ENCODE data around the gene APC.

APC gene

DNA sequence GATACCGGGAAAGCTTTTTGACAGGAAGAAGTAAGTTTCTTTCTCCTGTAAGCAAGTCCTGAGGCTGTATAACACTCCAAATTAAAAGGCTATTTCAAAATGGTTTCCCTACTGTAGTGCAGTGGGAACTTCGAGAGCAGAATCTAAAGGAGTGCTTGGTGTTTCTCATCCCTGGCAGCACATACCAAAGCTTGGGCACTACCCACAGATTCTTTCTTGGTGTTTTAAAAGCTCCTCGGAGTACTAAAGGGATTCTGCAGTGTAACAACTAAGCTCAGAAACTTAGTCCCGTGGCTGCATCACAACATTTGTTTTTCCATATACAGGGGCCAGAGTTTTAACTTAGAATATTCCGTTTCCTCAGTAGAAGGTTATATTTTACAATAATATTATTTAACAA, 5.6 kb upstream of the APC start:
- Mint-ChIP-seq H3K27ac (no peak overlapping the region), H3K4me1 (ENCODE audit: low read depth in 2 of 2) (peaks cover 13 to 25% of the 10 kb centered on the region in 2 donors), H3K9me3 (no peaks in the 10 kb centered on the region), H3K27me3 (no peaks in the 10 kb centered on the region), H3K4me3 (no peak overlapping the region), H3K36me3 (ENCODE audit: insufficient read depth) (no peaks in the 10 kb centered on the region)
- ATAC-seq (replicated peaks), result no peak
- no peak for DNase-seq

DNA sequence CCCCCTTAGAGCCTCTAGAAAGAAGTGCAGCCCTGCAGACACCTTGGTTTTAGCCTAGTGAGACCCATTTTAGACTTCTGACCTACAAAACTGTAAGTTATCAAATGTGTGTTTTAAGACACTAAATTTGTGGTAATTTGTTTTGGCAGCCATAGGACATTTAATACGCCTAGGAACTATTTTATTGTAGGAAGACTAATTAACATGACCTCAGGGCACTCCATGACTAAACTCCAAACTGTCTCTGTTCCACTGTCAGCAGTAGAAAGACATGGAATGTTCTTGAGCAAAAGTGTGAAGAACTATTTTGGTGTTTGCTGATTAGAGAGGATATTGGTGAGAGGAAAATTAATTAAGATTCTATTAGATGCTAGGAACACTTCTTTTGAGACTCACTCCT, 4.1 kb upstream of the APC start:
- no peak overlapping the region for H3K4me3 Mint-ChIP-seq
- DNase-seq (no peak), ATAC-seq (replicated peaks) (no peak)
- H3K36me3 Mint-ChIP-seq (ENCODE audit: insufficient read depth), result peaks cover 4% of the 10 kb centered on the region
- peak overlapping the region in 1 of 2 donors; percentile 15 for H3K27ac Mint-ChIP-seq
- no peaks in the 10 kb centered on the region for H3K27me3 Mint-ChIP-seq
- H3K9me3 Mint-ChIP-seq, result no peaks in the 10 kb centered on the region
- H3K4me1 Mint-ChIP-seq (ENCODE audit: low read depth in 2 of 2), result peaks cover 20 to 36% of the 10 kb centered on the region in 2 donors

DNA sequence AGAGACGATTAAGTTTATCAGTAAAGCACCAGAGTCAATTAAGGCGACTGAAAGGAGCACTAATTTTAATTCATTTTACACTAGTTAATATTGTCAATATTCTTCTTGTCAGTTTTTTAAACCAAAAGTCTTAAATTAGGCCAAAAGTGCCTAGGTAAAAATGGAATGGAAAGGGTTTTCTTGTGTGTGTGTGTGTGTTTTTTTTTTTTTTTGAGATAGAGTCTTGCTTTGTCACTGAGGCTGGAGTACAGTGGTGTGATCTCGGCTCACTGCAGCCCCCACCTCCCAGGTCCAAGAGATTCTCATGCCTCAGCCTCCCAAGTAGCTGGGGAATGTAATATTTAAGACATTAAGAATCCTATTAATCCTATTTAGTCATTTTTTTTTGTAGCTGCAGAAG, 3.1 kb upstream of the APC start:
- DNase-seq (no peak), ATAC-seq (replicated peaks) (no peak)
- Mint-ChIP-seq H3K27me3 (no peaks in the 10 kb centered on the region), H3K36me3 (ENCODE audit: insufficient read depth) (peaks cover 4% of the 10 kb centered on the region), H3K27ac (no peak overlapping the region), H3K9me3 (no peaks in the 10 kb centered on the region), H3K4me3 (no peak overlapping the region), H3K4me1 (ENCODE audit: low read depth in 2 of 2) (peaks cover 14 to 28% of the 10 kb centered on the region in 2 donors)

DNA sequence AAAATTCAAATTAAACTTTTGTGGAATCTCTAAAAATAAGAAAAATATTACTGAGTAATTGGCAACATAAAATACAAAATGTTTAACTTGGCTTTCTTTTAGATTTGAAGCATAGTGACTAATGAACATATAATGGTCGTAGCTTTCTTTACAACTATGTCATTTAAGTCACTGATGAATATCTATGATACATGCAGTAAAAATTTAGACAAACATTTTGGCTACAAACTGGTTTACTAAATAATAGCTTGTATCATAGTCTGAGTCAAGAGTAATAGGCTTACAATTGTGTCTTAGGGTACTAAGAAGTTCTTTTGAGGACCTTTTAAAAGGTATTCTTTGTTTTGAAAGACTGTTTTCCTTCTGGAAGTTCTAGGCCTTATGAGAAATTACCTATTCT, 2.0 kb upstream of the APC start:
- Mint-ChIP-seq H3K4me3 (no peak overlapping the region), H3K27ac (no peak overlapping the region), H3K4me1 (ENCODE audit: low read depth in 2 of 2) (peaks cover 14 to 28% of the 10 kb centered on the region in 2 donors), H3K36me3 (ENCODE audit: insufficient read depth) (peaks cover 5% of the 10 kb centered on the region), H3K9me3 (no peaks in the 10 kb centered on the region), H3K27me3 (no peaks in the 10 kb centered on the region)
- DNase-seq, result no peak
- no peak for ATAC-seq (replicated peaks)

DNA sequence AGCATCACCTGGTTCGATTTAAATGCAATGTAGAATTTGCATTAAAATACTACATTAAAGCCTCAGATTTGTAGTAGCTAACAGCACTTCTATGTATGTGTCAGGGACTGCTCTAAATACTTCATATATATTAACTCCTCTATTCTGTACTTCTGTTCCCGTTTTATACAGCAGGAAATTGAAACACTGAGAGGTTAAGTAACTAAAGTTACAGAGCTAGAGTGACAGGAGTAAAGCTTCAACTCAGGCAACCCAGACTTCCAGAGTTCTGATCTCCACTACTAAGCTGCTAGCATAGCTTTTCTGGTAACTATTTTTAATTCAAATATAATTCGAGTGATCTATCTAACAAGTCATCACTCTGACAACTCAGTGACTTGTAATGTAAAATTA, 619 bp upstream of the APC start:
- Mint-ChIP-seq H3K27ac (peak overlapping the region; percentile 87), H3K4me1 (ENCODE audit: low read depth in 2 of 2) (peaks cover 14 to 29% of the 10 kb centered on the region in 2 donors), H3K4me3 (peak overlapping the region; percentile 92), H3K9me3 (no peaks in the 10 kb centered on the region), H3K27me3 (no peaks in the 10 kb centered on the region), H3K36me3 (ENCODE audit: insufficient read depth) (peaks cover 9% of the 10 kb centered on the region)
- DNase-seq, result no peak
- ATAC-seq (replicated peaks), result no peak

DNA sequence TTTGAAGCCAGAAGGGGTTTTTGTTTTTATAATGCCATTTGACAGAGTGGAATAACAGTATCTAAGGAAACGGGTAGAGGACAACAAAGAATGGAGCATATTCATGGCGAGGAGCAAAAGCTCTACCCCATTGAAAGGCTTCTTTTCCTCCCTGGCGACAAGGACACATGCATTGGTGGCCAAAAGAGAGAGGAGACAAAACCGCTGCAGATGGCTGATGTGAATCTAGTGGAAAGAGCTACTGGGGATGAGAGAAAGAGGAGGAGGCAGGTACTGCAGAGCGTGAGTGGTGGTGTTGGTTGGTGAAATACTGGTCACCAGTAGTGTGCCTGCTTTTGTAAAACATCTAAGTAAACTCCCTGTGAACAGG, 491 bp downstream of the APC start:
- no peaks in the 10 kb centered on the region for H3K27me3 Mint-ChIP-seq
- H3K9me3 Mint-ChIP-seq, result no peaks in the 10 kb centered on the region
- DNase-seq, result no peak
- peak overlapping the region; percentile 92 for H3K4me3 Mint-ChIP-seq
- H3K27ac Mint-ChIP-seq, result peak overlapping the region; percentile 87
- H3K4me1 Mint-ChIP-seq (ENCODE audit: low read depth in 2 of 2), result peaks cover 17 to 29% of the 10 kb centered on the region in 2 donors
- no peak for ATAC-seq (replicated peaks)
- H3K36me3 Mint-ChIP-seq (ENCODE audit: insufficient read depth), result peaks cover 9% of the 10 kb centered on the region

DNA sequence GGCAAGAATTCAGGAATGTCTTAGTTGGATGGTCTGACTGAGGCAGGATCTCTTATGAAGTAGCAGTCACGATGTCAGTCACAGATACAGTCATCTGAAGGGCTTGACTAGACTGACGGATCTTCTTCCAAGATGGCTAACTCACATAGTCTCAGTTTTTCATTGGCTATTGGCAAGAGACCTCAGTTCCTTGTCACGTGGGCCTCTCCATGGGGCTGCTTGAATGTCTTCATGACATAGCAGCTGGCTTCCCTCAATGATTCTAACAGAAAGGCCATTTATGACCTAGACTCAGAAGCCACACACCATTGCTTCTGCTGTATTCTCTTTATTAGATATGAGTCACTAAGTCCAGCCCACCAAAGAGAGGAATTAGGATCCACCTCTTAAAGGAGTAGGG, 4.7 kb downstream of the APC start:
- H3K27ac Mint-ChIP-seq, result no peak overlapping the region

DNA sequence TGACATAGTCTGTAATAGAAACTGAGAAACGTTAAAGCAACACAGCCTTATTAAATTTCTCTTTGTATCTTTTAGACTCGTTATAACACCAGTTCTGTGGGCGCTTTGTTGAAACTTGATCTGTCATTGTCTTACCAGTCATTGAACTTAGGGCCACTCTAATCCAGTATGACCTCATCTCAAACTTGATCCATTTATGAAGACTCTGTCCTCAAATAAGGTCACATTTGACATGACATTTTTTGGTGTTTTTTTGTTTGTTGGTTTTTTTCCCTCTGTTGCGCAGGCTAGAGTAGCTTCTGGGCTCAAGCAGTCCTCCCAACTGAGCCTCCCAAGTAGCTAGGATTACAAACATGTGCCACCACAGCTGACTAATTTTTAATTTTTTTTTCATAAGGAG, 5.9 kb downstream of the APC start:
- H3K36me3 Mint-ChIP-seq (ENCODE audit: insufficient read depth), result peaks cover 6% of the 10 kb centered on the region
- no peaks in the 10 kb centered on the region for H3K27me3 Mint-ChIP-seq
- no peak overlapping the region for H3K4me3 Mint-ChIP-seq
- ATAC-seq (replicated peaks), result no peak
- DNase-seq, result no peak
- H3K4me1 Mint-ChIP-seq (ENCODE audit: low read depth in 2 of 2), result peaks cover 9 to 27% of the 10 kb centered on the region in 2 donors
- no peaks in the 10 kb centered on the region for H3K9me3 Mint-ChIP-seq
- no peak overlapping the region for H3K27ac Mint-ChIP-seq

More for the DNA sequence above, 4.7 kb downstream of the APC start:
- no peak overlapping the region for H3K4me3 Mint-ChIP-seq
- H3K27me3 Mint-ChIP-seq, result no peaks in the 10 kb centered on the region
- DNase-seq, result no peak
- peaks cover 16 to 30% of the 10 kb centered on the region in 2 donors for H3K4me1 Mint-ChIP-seq (ENCODE audit: low read depth in 2 of 2)
- H3K9me3 Mint-ChIP-seq, result no peaks in the 10 kb centered on the region
- ATAC-seq (replicated peaks), result no peak
- peaks cover 9% of the 10 kb centered on the region for H3K36me3 Mint-ChIP-seq (ENCODE audit: insufficient read depth)

DNA sequence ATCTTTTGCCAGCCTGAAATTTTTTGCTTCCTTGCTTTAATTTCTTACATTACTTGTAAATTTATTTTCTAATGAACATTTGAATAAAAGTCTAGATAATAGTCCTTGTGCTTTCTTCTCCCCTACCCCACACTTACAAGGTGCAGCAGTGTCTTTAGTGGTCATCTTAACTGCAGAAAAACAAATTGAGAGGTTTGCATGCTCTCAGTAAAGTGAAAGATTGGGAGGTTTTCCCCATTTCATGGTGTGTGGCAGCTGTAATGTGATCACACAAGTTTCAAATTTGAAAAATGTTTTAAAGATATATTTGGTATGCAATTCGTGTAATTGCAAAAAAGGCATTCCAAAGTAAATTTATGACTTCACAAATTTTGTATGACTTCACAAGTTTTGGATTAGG, 14.7 kb downstream of the APC start:
- ATAC-seq (replicated peaks), result no peak

DNA sequence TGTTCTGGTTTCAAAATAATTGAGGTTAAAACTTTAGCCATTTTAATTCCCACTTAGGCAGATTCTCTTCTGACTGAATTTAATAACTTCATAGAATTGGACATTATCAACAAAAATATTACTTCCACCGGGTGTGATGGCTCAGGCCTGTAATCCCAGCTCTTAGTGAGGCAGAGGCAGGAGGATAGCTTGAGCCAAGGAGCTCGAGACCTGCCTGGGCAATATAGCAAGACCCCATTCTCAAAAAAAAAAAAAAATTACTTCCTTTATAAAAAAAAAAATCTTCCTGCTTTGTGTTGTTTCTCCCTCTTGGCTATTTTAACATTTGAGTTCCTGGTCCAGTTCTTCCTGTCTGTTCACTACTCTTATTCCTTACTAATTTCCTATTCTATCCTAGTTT, 18.0 kb downstream of the APC start:
- no peak for ATAC-seq (replicated peaks)
- H3K27me3 Mint-ChIP-seq, result no peaks in the 10 kb centered on the region
- peaks cover 4% of the 10 kb centered on the region for H3K36me3 Mint-ChIP-seq (ENCODE audit: insufficient read depth)
- peak overlapping the region in 1 of 2 donors; percentile 61 for H3K27ac Mint-ChIP-seq
- H3K4me1 Mint-ChIP-seq (ENCODE audit: low read depth in 2 of 2), result peaks cover 0 to 14% of the 10 kb centered on the region in 2 donors
- H3K4me3 Mint-ChIP-seq, result no peak overlapping the region
- DNase-seq, result no peak
- H3K9me3 Mint-ChIP-seq, result no peaks in the 10 kb centered on the region

More for the DNA sequence above, 14.7 kb downstream of the APC start:
- H3K27ac Mint-ChIP-seq, result no peak overlapping the region
- H3K4me3 Mint-ChIP-seq, result no peak overlapping the region
- H3K36me3 Mint-ChIP-seq (ENCODE audit: insufficient read depth), result peaks cover 2% of the 10 kb centered on the region
- H3K4me1 Mint-ChIP-seq (ENCODE audit: low read depth in 2 of 2), result peaks cover 1 to 25% of the 10 kb centered on the region in 2 donors
- no peak for DNase-seq
- no peaks in the 10 kb centered on the region for H3K9me3 Mint-ChIP-seq
- no peaks in the 10 kb centered on the region for H3K27me3 Mint-ChIP-seq

DNA sequence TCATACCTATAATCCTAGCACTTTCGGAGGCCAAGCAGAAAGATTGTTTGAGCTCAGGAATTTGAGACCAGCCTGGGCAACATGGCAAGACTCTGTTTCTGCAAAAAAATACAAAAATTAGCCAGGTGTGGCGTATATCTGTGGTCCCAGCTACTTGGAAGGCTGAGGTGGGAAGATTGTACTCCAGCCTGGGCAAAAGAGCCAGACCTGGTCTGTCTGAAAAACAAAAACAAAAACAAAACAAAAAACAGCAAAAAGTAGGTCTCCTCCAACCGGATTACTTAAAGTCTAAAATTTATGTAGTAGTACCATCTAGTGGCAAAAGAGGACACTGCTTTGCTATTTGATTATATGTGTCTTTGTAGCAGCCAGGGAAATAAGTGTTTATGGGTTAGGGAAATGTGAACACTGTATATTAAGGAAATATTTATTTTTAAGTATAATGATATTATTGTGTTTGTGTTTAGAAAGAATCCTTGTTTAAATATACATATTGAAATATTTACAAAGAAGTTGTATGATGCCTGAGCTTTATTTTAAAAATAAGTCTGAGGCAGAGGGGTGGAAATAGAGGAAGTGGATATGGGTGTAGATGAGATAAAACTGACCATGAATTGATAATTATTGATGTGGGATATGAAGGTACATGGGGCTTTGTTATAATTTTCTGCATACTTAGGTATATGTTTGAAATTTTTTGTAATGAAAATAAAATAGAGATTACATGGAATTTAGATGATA, 20.0 kb downstream of the APC start:
- no peaks in the 10 kb centered on the region for H3K27me3 Mint-ChIP-seq
- peak overlapping the region in 1 of 2 donors; percentile 38 for H3K4me3 Mint-ChIP-seq
- ATAC-seq (replicated peaks) (peak; percentile 92), DNase-seq (peak in 1 of 3 experiments; percentile 3)
- H3K27ac Mint-ChIP-seq, result peak overlapping the region in 1 of 2 donors; percentile 72
- H3K4me1 Mint-ChIP-seq (ENCODE audit: low read depth in 2 of 2), result peaks cover 3 to 12% of the 10 kb centered on the region in 2 donors
- no peaks in the 10 kb centered on the region for H3K9me3 Mint-ChIP-seq
- H3K36me3 Mint-ChIP-seq (ENCODE audit: insufficient read depth), result peaks cover 8% of the 10 kb centered on the region

DNA sequence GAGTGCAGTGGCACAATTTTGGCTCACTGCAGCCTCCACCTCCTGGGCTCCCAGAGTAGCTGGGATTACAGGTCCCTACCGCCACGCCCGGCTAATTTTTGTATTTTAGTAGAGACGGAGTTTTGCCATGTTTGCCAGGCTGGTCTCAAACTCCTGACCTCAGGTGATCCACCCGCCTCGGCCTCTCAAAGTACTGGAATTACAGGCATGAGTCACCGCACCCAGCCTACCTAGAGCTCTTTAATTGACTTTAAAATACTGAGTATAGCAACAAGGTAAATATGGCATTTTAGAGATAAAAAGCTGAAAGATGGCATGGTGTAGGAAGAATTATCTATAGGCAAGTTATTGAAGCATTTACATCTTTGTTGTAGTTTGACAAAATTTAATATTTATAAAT, 21.0 kb downstream of the APC start:
- ATAC-seq (replicated peaks) (no peak), DNase-seq (no peak)
- no peaks in the 10 kb centered on the region for H3K27me3 Mint-ChIP-seq
- H3K27ac Mint-ChIP-seq, result no peak overlapping the region
- H3K9me3 Mint-ChIP-seq, result no peaks in the 10 kb centered on the region
- H3K4me3 Mint-ChIP-seq, result no peak overlapping the region
- H3K4me1 Mint-ChIP-seq (ENCODE audit: low read depth in 2 of 2), result peaks cover 3 to 12% of the 10 kb centered on the region in 2 donors
- H3K36me3 Mint-ChIP-seq (ENCODE audit: insufficient read depth), result peaks cover 10% of the 10 kb centered on the region

DNA sequence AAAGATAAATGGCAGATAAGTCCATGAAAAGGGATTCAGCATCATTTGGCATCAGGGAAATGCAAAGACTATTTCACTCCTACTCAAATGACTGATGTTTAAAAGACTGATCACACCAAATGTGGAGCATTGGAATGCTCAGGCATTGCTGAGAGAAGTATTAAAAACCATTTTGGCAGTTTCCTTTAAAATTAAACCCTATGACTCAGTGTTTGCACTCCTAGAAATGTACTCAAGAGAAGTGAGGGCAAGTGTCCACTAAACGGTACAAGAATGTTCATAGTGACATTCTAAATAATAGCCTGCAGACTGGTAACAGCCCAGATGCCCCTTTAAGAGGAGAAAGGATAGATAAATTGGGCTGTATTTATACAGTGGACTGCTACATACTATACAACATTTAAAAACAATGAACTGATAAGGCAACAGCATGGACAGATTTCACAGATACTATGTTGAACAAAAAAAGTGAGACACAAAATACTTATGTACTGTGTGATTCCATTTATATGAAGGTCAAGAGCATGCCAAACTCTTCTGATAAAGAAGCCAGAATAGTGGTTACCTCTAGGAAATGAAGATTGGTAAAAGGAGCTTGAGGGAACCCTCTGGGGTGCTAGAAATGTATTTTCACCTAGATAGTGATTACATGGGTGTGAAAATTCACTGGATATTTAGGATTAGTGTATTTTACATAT, 24.6 kb downstream of the APC start:
- H3K9me3 Mint-ChIP-seq, result no peaks in the 10 kb centered on the region
- ATAC-seq (replicated peaks), result no peak
- H3K4me3 Mint-ChIP-seq, result no peak overlapping the region
- peaks cover 3 to 4% of the 10 kb centered on the region in 2 donors for H3K4me1 Mint-ChIP-seq (ENCODE audit: low read depth in 2 of 2)
- no peaks in the 10 kb centered on the region for H3K27me3 Mint-ChIP-seq
- DNase-seq, result no peak
- peaks cover 18% of the 10 kb centered on the region for H3K36me3 Mint-ChIP-seq (ENCODE audit: insufficient read depth)
- peak overlapping the region in 1 of 2 donors; percentile 55 for H3K27ac Mint-ChIP-seq

DNA sequence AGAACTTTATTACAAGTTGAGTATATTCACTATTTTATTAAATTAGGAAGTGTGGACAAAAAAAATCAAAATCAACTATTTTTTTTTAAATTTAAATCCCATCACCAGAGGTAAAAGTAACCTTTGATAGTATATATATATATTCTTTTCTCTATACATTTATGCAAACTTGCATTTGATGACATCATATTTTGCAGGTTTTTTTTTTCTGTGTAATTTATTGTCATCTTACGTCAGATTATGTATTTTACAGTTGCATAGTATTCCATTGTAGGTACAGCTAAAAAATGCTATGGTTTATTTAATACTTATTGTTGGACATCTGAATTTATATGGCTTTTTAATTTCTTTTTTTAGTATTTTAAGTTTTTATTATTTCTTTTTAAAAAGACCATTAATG, 25.5 kb downstream of the APC start:
- Mint-ChIP-seq H3K9me3 (no peaks in the 10 kb centered on the region), H3K36me3 (ENCODE audit: insufficient read depth) (peaks cover 27% of the 10 kb centered on the region), H3K4me1 (ENCODE audit: low read depth in 2 of 2) (peaks cover 3 to 4% of the 10 kb centered on the region in 2 donors), H3K27me3 (no peaks in the 10 kb centered on the region), H3K27ac (no peak overlapping the region), H3K4me3 (no peak overlapping the region)
- ATAC-seq (replicated peaks), result no peak
- DNase-seq, result no peak

All from effector memory CD8-positive, alpha-beta T cell (primary cell).